Heart left ventricle (tissue), 16 donors: ENCODE data around the gene OR5AU1. TPM values are rescaled to one million over a fixed set of nuclear protein-coding genes. Genes with fewer than 3 reads are reported as not detected.
A peak's percentile ranks its signal among the peaks of the same experiment; 100 is the strongest.

ENCODE experiments used
- ATAC-seq, 4 donors: fragments of 200-7000 bp; cut with Tn5 transposase; one replicate each; pipeline ENCODE4 v1.9.1; 2020 to 2022; ENCODE audit warnings: moderate library complexity in 4 of 4, mild to moderate bottlenecking in 3 of 4, moderate number of reproducible peaks in 1 of 4
- DNase-seq, 5 donors: peaks; one replicate each; pipeline ENCODE4 v3.0.0-alpha.2; 2020
- H3K27ac ChIP-seq, 12 donors: fragments of 200-600 bp; sonication (generic) in 4 of 12; one replicate each; pipeline versions ENCODE4 v1.5.0 to v1.8.0; 2016 to 2022; ENCODE audit warnings: mild to moderate bottlenecking in 2 of 12
- H3K27me3 ChIP-seq, 9 donors: fragments of 200-600 bp; sonication (generic) in 2 of 9; one replicate each; pipeline versions ENCODE4 v1.5.1 to v1.8.0; 2016 to 2022; ENCODE audit warnings: mild to moderate bottlenecking in 3 of 9
- H3K36me3 ChIP-seq, 9 donors: fragments of 200-600 bp; sonication (generic) in 2 of 9; one replicate each; pipeline versions ENCODE4 v1.5.0 to v1.8.0; 2018 to 2022; ENCODE audit warnings: mild to moderate bottlenecking in 2 of 9
- H3K4me1 ChIP-seq, 12 donors: fragments of 200-600 bp; sonication (generic) in 4 of 12; one replicate each; pipeline versions ENCODE4 v1.5.0 to v1.8.0; 2016 to 2022; ENCODE audit warnings: mild to moderate bottlenecking in 3 of 12
- H3K4me3 ChIP-seq, 12 donors: fragments of 200-600 bp; sonication (generic) in 4 of 12; one replicate each; pipeline versions ENCODE4 v1.5.0 to v1.8.0; 2017 to 2022; ENCODE audit warnings: mild to moderate bottlenecking in 9 of 12, moderate library complexity in 4 of 12
- H3K9me3 ChIP-seq, 12 donors: fragments of 200-600 bp; sonication (generic) in 4 of 12; one replicate each; pipeline versions ENCODE4 v1.5.0 to v1.8.0; 2016 to 2022; ENCODE audit warnings: mild to moderate bottlenecking in 1 of 12
- CTCF ChIP-seq, 12 donors: fragments of 200-600 bp; sonication (generic) in 4 of 12; IDR thresholded peaks; one replicate each; pipeline versions ENCODE4 v1.5.0 to v1.8.0; 2018 to 2022; ENCODE audit warnings: antibody characterized with exemption in 12 of 12, mild to moderate bottlenecking in 5 of 12
- POLR2A ChIP-seq, 2 donors: fragments of 450-650 bp; IDR thresholded peaks; one replicate each; pipeline ENCODE4 v1.6.1; 2017; ENCODE audit warnings: antibody characterized with exemption in 2 of 2, mild to moderate bottlenecking in 2 of 2, moderate library complexity in 2 of 2
- WGBS, 4 donors: extraction: QIAGEN DNeasy Blood & Tissue Kit in 2 of 4; methylation state at CpG; one replicate each; pipeline versions ENCODE4 v1.1.5 to v1.1.7; 2013 to 2018; 5-methylcytosine and 5-hydroxymethylcytosine counted together
- intact Hi-C, 10 donors: fragments of 100-400 bp; cut with DNase I; formaldehyde crosslinking; loops; one replicate each; pipeline versions ENCODE4 v1.11.1 to v1.14.2; 2022
- polyA plus RNA-seq, 2 donors: library from polyadenylated mRNA; stranded (reverse); fragments of 200-250 nt; gene quantifications; one replicate each; pipeline ENCODE4 v1.2.3, GENCODE V29; 2013
- total RNA-seq, 9 donors: library from RNA; depleted of rRNA in 2 of 9; stranded (reverse); fragments of >200 nt in 2 of 9; fragmentation: NEBNext Ultra II Directional in 3 of 9; extraction: Animal tissue kit (Norgen Biotek cat#: 25700) in 3 of 9; gene quantifications; one replicate each; pipeline versions ENCODE4 v1.1.0 to v1.2.4, GENCODE V29; 2016 to 2023
- donor health status: ischemic (EF 13 %, LVEDD 7.1; RV severe dilation, severe dysfunction).
- donor health status: healthy with polysubstance abuse.
- donor health status: DM: no; HTN: yes; CAD: no.
- donor health status: DM: no; HTN: no; CAD: no.
- donor health status: ischemic (EF 25% LVEDD 6.9; RV normal size, moderate dysfunction).
- donor health status: ischemic (EF 25% LVEDD 5.7; RV mildly dilated, moderate dysfunction).
- donor health status: healthy.
- donor health status: DM: yes; HTN: yes; CAD: no.
- donor health status: ischemic (EF 35%, LVEDD 5.7; RV mildly dilated, moderate dysfunction).
- donor health status: nonischemic (EF 11% LVEDD 7.7; RV severe dilation, severe dysfunction).
- donor health status: DM: yes; HTN: yes; CAD: no.
- donor health status: PGD.
- donor health status: ischemic (EF 29% LVEDD 5.4; RV normal size, mild dysfunction).
- donor health status: nonischemic (EF 23%, LVEDD 6.1; RV moderate dilation, normal function).

The OR5AU1 gene
- total and polyA plus RNA-seq, 11 donors: not detected

GRCh38 chr14:21108791-21109190, 47.1 kb downstream of the OR5AU1 start:
- DNase-seq: no peak
- Histone ChIP-seq H3K4me3 (no peak overlapping the region), H3K4me1 (peaks cover 0 to 35% (median 24%) of the 10 kb centered on the region in 12 donors), H3K9me3 (no peaks in the 10 kb centered on the region), H3K36me3 (no peaks in the 10 kb centered on the region), H3K27ac (no peak overlapping the region), H3K27me3 (no peaks in the 10 kb centered on the region)
- no peak for ATAC-seq
- intact Hi-C loops: loop anchor here (5.0 to 10.0 kb wide), 8 partner anchors 41 to 644 kb away; partner anchors contain the start of genes ANG (in 2 of the 10), RNASE4 (in 2 of the 10), PIP4P1 (in 1 of the 10) and PNP (in 1 of the 10)
- no peak for TF ChIP-seq POLR2A (IDR thresholded peaks at IDR 0.05)
- TF ChIP-seq CTCF (IDR thresholded peaks at IDR 0.05): no peak
- WGBS, 4 donors: 94 to 98% (median 96%) methylated on average over 4 of the region's 4 CpGs

- no peak overlapping the region for H3K4me3 ChIP-seq
- no peaks in the 10 kb centered on the region for H3K9me3 ChIP-seq
- WGBS, 4 donors: 47 to 58% (median 54%) methylated on average over 5 of the region's 5 CpGs
- H3K27me3 ChIP-seq: no peaks in the 10 kb centered on the region
- H3K36me3 ChIP-seq: no peaks in the 10 kb centered on the region
- DNase-seq (peak in 1 of 5 donors; percentile 71), ATAC-seq (no peak)
- H3K27ac ChIP-seq: peak overlapping the region in 10 of 12 donors; percentile 54 to 100 (median 66)
- TF ChIP-seq POLR2A (IDR thresholded peaks at IDR 0.05): no peak
- TF ChIP-seq CTCF (IDR thresholded peaks at IDR 0.05): no peak
- intact Hi-C loops: loop anchor here (1.0 to 10.0 kb wide), 10 partner anchors 39 to 643 kb away; partner anchors contain the start of genes ANG (in 2 of the 10), RNASE4 (in 2 of the 10), PIP4P1 (in 1 of the 10) and PNP (in 1 of the 10)
- peaks cover 0 to 44% (median 29%) of the 10 kb centered on the region in 12 donors for H3K4me1 ChIP-seq
Measured at GRCh38 chr14:21107283-21107800, 48.5 kb downstream of the OR5AU1 start.

GRCh38 chr14:21106498-21107282, 49.2 kb downstream of the OR5AU1 start:
- H3K9me3 ChIP-seq: no peaks in the 10 kb centered on the region
- peaks cover 0 to 44% (median 29%) of the 10 kb centered on the region in 12 donors for H3K4me1 ChIP-seq
- no peaks in the 10 kb centered on the region for H3K27me3 ChIP-seq
- DNase-seq (peak; percentile 80 to 87 (median 83)), ATAC-seq (peak in 3 of 4 donors; percentile 3 to 13 (median 12))
- intact Hi-C loops: loop anchor here (1.0 to 10.0 kb wide), 10 partner anchors 38 to 642 kb away; partner anchors contain the start of genes ANG (in 2 of the 10), RNASE4 (in 2 of the 10), PIP4P1 (in 1 of the 10) and PNP (in 1 of the 10)
- WGBS, 4 donors: 9 to 15% (median 12%) methylated on average over 10 to 11 of the region's 11 CpGs
- peak overlapping the region in 11 of 12 donors; percentile 54 to 100 (median 69) for H3K27ac ChIP-seq
- TF ChIP-seq POLR2A (IDR thresholded peaks at IDR 0.05): no peak
- peak; percentile 84 to 98 (median 92) for TF ChIP-seq CTCF (IDR thresholded peaks at IDR 0.05)
- H3K36me3 ChIP-seq: no peaks in the 10 kb centered on the region
- peak overlapping the region in 10 of 12 donors; percentile 9 to 36 (median 26) for H3K4me3 ChIP-seq

GRCh38 chr14:21106176-21106497, 49.7 kb downstream of the OR5AU1 start:
- DNase-seq (no peak), ATAC-seq (no peak)
- Histone ChIP-seq H3K27ac (peak overlapping the region in 11 of 12 donors; percentile 54 to 100 (median 69)), H3K27me3 (no peaks in the 10 kb centered on the region), H3K4me3 (peak overlapping the region in 4 of 12 donors; percentile 12 to 29 (median 22)), H3K9me3 (no peaks in the 10 kb centered on the region), H3K36me3 (no peaks in the 10 kb centered on the region), H3K4me1 (peaks cover 0 to 44% (median 29%) of the 10 kb centered on the region in 12 donors)
- WGBS, 4 donors: 40 to 62% (median 55%) methylated on average over 4 of the region's 4 CpGs
- intact Hi-C loops: loop anchor here (2.0 to 10.0 kb wide), 9 partner anchors 37 to 641 kb away; partner anchors contain the start of genes ANG (in 2 of the 10), RNASE4 (in 2 of the 10), PIP4P1 (in 1 of the 10) and PNP (in 1 of the 10)
- no peak for TF ChIP-seq POLR2A (IDR thresholded peaks at IDR 0.05)
- no peak for TF ChIP-seq CTCF (IDR thresholded peaks at IDR 0.05)
